ENCODE measurements around the gene KIAA1549. TPM values are rescaled to one million over a fixed set of nuclear protein-coding genes. Genes with fewer than 3 reads are reported as not detected.

The KIAA1549 gene
- total RNA-seq, 4 donors from 2014 or later = 0.93 to 3.8 (median 2.0) TPM

GRCh38 chr7:138885383-138886147, 95.6 kb downstream of the KIAA1549 start:
- no peaks in the 10 kb centered on the region for H3K9me3 ChIP-seq
- peaks cover 0 to 7% of the 10 kb centered on the region in 2 donors for H3K36me3 ChIP-seq
- no peaks in the 10 kb centered on the region for H3K27me3 ChIP-seq
- no peak overlapping the region for H3K4me3 ChIP-seq
- H3K4me1 ChIP-seq = peaks cover 0 to 1% (median 0%) of the 10 kb centered on the region in 3 donors
- H3K27ac ChIP-seq = no peak overlapping the region
- ATAC-seq = no peak
- TF ChIP-seq POLR2AphosphoS5 (IDR thresholded peaks at IDR 0.05) = no peak
- no peak for TF ChIP-seq POLR2A (IDR thresholded peaks at IDR 0.05)
- TF ChIP-seq, protein P1, sequence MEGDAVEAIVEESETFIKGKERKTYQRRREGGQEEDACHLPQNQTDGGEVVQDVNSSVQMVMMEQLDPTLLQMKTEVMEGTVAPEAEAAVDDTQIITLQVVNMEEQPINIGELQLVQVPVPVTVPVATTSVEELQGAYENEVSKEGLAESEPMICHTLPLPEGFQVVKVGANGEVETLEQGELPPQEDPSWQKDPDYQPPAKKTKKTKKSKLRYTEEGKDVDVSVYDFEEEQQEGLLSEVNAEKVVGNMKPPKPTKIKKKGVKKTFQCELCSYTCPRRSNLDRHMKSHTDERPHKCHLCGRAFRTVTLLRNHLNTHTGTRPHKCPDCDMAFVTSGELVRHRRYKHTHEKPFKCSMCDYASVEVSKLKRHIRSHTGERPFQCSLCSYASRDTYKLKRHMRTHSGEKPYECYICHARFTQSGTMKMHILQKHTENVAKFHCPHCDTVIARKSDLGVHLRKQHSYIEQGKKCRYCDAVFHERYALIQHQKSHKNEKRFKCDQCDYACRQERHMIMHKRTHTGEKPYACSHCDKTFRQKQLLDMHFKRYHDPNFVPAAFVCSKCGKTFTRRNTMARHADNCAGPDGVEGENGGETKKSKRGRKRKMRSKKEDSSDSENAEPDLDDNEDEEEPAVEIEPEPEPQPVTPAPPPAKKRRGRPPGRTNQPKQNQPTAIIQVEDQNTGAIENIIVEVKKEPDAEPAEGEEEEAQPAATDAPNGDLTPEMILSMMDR (IDR thresholded peaks at IDR 0.05) = no peak
- TF ChIP-seq EP300 (IDR thresholded peaks at IDR 0.05) = no peak
- WGBS, 2 donors (ENCODE audit: low coverage in 1 of 2) = 88 to 96% methylated on average over 5 to 10 of the region's 13 CpGs

- TF ChIP-seq POLR2AphosphoS5 (IDR thresholded peaks at IDR 0.05) = no peak
- Histone ChIP-seq H3K4me1 (no peaks in the 10 kb centered on the region), H3K4me3 (no peak overlapping the region), H3K27me3 (no peaks in the 10 kb centered on the region), H3K9me3 (no peaks in the 10 kb centered on the region), H3K36me3 (peaks cover 0 to 22% of the 10 kb centered on the region in 2 donors), H3K27ac (no peak overlapping the region)
- no peak for ATAC-seq
- WGBS, 2 donors (ENCODE audit: low coverage in 1 of 2) = 77 to 90% methylated on average over 2 to 6 of the region's 6 CpGs
Measured at GRCh38 chr7:138882249-138882648, 98.9 kb downstream of the KIAA1549 start.

GRCh38 chr7:138881579-138882188, 99.5 kb downstream of the KIAA1549 start:
- H3K4me1 ChIP-seq = no peaks in the 10 kb centered on the region
- TF ChIP-seq, protein P1 (IDR thresholded peaks at IDR 0.05) = no peak
- TF ChIP-seq POLR2A (IDR thresholded peaks at IDR 0.05) = no peak
- TF ChIP-seq POLR2AphosphoS5 (IDR thresholded peaks at IDR 0.05) = no peak
- TF ChIP-seq EP300 (IDR thresholded peaks at IDR 0.05) = no peak
- WGBS, 2 donors (ENCODE audit: low coverage in 1 of 2) = 42 to 73% methylated on average over 2 to 4 of the region's 6 CpGs
- ATAC-seq = no peak
- H3K27ac ChIP-seq = no peak overlapping the region
- no peak overlapping the region for H3K4me3 ChIP-seq
- peaks cover 0 to 22% of the 10 kb centered on the region in 2 donors for H3K36me3 ChIP-seq
- H3K9me3 ChIP-seq = no peaks in the 10 kb centered on the region
- H3K27me3 ChIP-seq = no peaks in the 10 kb centered on the region

- peak; percentile 34 for ATAC-seq
- WGBS, 2 donors (ENCODE audit: low coverage in 1 of 2) = 73 to 78% methylated on average over 1 to 4 of the region's 13 CpGs
- Histone ChIP-seq H3K4me3 (no peak overlapping the region), H3K9me3 (no peaks in the 10 kb centered on the region), H3K4me1 (no peaks in the 10 kb centered on the region), H3K27ac (no peak overlapping the region), H3K27me3 (no peaks in the 10 kb centered on the region), H3K36me3 (peaks cover 0 to 22% of the 10 kb centered on the region in 2 donors)
- TF ChIP-seq, protein P1 (IDR thresholded peaks at IDR 0.05) = no peak
- no peak for TF ChIP-seq EP300 (IDR thresholded peaks at IDR 0.05)
- no peak for TF ChIP-seq POLR2AphosphoS5 (IDR thresholded peaks at IDR 0.05)
- TF ChIP-seq POLR2A (IDR thresholded peaks at IDR 0.05) = no peak
Measured at GRCh38 chr7:138880881-138881578, 100.2 kb downstream of the KIAA1549 start.

GRCh38 chr7:138879356-138879755, 101.8 kb downstream of the KIAA1549 start:
- ATAC-seq = no peak
- 91 to 95% methylated on average over 3 to 7 of the region's 10 CpGs for WGBS, 2 donors (ENCODE audit: low coverage in 1 of 2)
- TF ChIP-seq POLR2A (IDR thresholded peaks at IDR 0.05) = no peak
- TF ChIP-seq, protein P1 (IDR thresholded peaks at IDR 0.05) = no peak
- TF ChIP-seq EP300 (IDR thresholded peaks at IDR 0.05) = no peak
- TF ChIP-seq POLR2AphosphoS5 (IDR thresholded peaks at IDR 0.05) = no peak
- Histone ChIP-seq H3K4me1 (no peaks in the 10 kb centered on the region), H3K9me3 (no peaks in the 10 kb centered on the region), H3K4me3 (no peak overlapping the region), H3K36me3 (peaks cover 0 to 22% of the 10 kb centered on the region in 2 donors), H3K27ac (no peak overlapping the region), H3K27me3 (no peaks in the 10 kb centered on the region)

Data from gastroesophageal sphincter (tissue), 4 donors.